BE2C (cell line): ENCODE data around the gene TLR8.

ENCODE experiments used
- DNase-seq: peaks from one replicate; pipeline ENCODE4 v3.0.0-alpha.2; 2020
- H3K27me3 ChIP-seq: fragments of 250-450 bp; sonication (Bioruptor Pico); 2 replicates; pipeline ENCODE4 v1.5.1; 2020; ENCODE audit warnings: mild to moderate bottlenecking
- H3K36me3 ChIP-seq: fragments of 250-450 bp; sonication (Bioruptor Pico); 2 replicates; pipeline ENCODE4 v1.5.1; 2020; ENCODE audit warnings: mild to moderate bottlenecking
- H3K4me1 ChIP-seq: fragments of 250-450 bp; sonication (Bioruptor Pico); 2 replicates; pipeline ENCODE4 v1.5.1; 2020
- H3K4me3 ChIP-seq: 2 replicates; pipeline ENCODE4 v1.5.1; 2011; ENCODE audit warnings: low read depth, low read length
- H3K9me3 ChIP-seq: fragments of 250-450 bp; sonication (Bioruptor Pico); 2 replicates; pipeline ENCODE4 v1.5.1; 2020
- CTCF ChIP-seq: IDR thresholded peaks from 2 replicates; pipeline ENCODE4 v1.5.1; 2012; ENCODE audit warnings: mild to moderate bottlenecking, low read depth, low read length

TLR8 gene

GRCh38 chrX:12955882-12956703, 49.7 kb downstream of the TLR8 start:
- H3K36me3 ChIP-seq, result no peaks in the 10 kb centered on the region
- DNase-seq, result peak; percentile 18
- H3K4me1 ChIP-seq, result no peaks in the 10 kb centered on the region
- no peak overlapping the region for H3K4me3 ChIP-seq
- TF ChIP-seq CTCF, result no peak
- no peaks in the 10 kb centered on the region for H3K9me3 ChIP-seq
- H3K27me3 ChIP-seq, result no peaks in the 10 kb centered on the region

GRCh38 chrX:12956704-12957534, 50.5 kb downstream of the TLR8 start:
- no peaks in the 10 kb centered on the region for H3K4me1 ChIP-seq
- no peak for TF ChIP-seq CTCF
- H3K36me3 ChIP-seq, result no peaks in the 10 kb centered on the region
- DNase-seq, result no peak
- no peaks in the 10 kb centered on the region for H3K27me3 ChIP-seq
- H3K4me3 ChIP-seq, result no peak overlapping the region
- no peaks in the 10 kb centered on the region for H3K9me3 ChIP-seq

- no peak for TF ChIP-seq CTCF
- H3K9me3 ChIP-seq, result no peaks in the 10 kb centered on the region
- H3K36me3 ChIP-seq, result no peaks in the 10 kb centered on the region
- H3K27me3 ChIP-seq, result no peaks in the 10 kb centered on the region
- H3K4me3 ChIP-seq, result no peak overlapping the region
- no peak for DNase-seq
- no peaks in the 10 kb centered on the region for H3K4me1 ChIP-seq
Measured at GRCh38 chrX:12958059-12958458, 51.6 kb downstream of the TLR8 start.

GRCh38 chrX:12958461-12958860, 52.0 kb downstream of the TLR8 start:
- DNase-seq, result no peak
- no peaks in the 10 kb centered on the region for H3K4me1 ChIP-seq
- H3K36me3 ChIP-seq, result no peaks in the 10 kb centered on the region
- H3K27me3 ChIP-seq, result no peaks in the 10 kb centered on the region
- no peaks in the 10 kb centered on the region for H3K9me3 ChIP-seq
- TF ChIP-seq CTCF, result no peak
- no peak overlapping the region for H3K4me3 ChIP-seq

GRCh38 chrX:12961196-12961718, 54.8 kb downstream of the TLR8 start:
- Histone ChIP-seq H3K9me3 (no peaks in the 10 kb centered on the region), H3K4me3 (no peak overlapping the region), H3K27me3 (no peaks in the 10 kb centered on the region), H3K36me3 (no peaks in the 10 kb centered on the region), H3K4me1 (no peaks in the 10 kb centered on the region)
- TF ChIP-seq CTCF, result no peak
- no peak for DNase-seq
